HFFc6 (cell line): ENCODE measurements around the gene ADAM15. TPM values are rescaled to one million over a fixed set of nuclear protein-coding genes. Genes with fewer than 3 reads are reported as not detected.

Source experiments
- DNase-seq: peaks from one replicate; pipeline ENCODE4 v3.0.0-alpha.2; 2018
- H3K27ac Mint-ChIP-seq: 2 replicates; pipeline ENCODE4 v1.8.0; 2020; ENCODE audit warnings: mild to moderate bottlenecking, mixed read lengths
- H3K27me3 Mint-ChIP-seq: 2 replicates; pipeline ENCODE4 v1.8.0; 2021; ENCODE audit warnings: mild to moderate bottlenecking, moderate library complexity, mixed read lengths; ENCODE audit not compliant: insufficient read depth
- H3K36me3 Mint-ChIP-seq: 2 replicates; pipeline ENCODE4 v1.8.0; 2021; ENCODE audit warnings: low read depth, mixed read lengths
- H3K4me1 Mint-ChIP-seq: 2 replicates; pipeline ENCODE4 v1.8.0; 2020; ENCODE audit warnings: low read depth, mixed read lengths
- H3K4me3 Mint-ChIP-seq: 2 replicates; pipeline ENCODE4 v1.8.0; 2020; ENCODE audit warnings: mild to moderate bottlenecking, moderate library complexity, mixed read lengths
- H3K9me3 Mint-ChIP-seq: 2 replicates; pipeline ENCODE4 v1.8.0; 2020; ENCODE audit warnings: mild to moderate bottlenecking, mixed read lengths
- CTCF ChIP-seq: fragments of 200-600 bp; sonication (generic); IDR thresholded peaks from 2 replicates; pipeline ENCODE4 v1.5.0; 2021; ENCODE audit warnings: antibody characterized with exemption, mild to moderate bottlenecking
- total RNA-seq, 6 experiments: library from RNA; stranded (reverse); fragmentation: NEBNext Ultra II Directional; extraction: Animal tissue kit (Norgen Biotek cat#: 25700); gene quantifications; 2 replicates in 1 of 6; 3 replicates in 5 of 6; pipeline ENCODE4 v1.2.3, GENCODE V29; 2021

The ADAM15 gene
- total RNA-seq, 6 experiments from 2014 or later, result 51.1 to 66.9 (median 63.7) TPM

- Mint-ChIP-seq H3K36me3 (no peaks in the 10 kb centered on the region), H3K4me1 (no peaks in the 10 kb centered on the region), H3K27ac (no peak overlapping the region), H3K9me3 (no peaks in the 10 kb centered on the region), H3K4me3 (no peak overlapping the region), H3K27me3 (peaks cover 57% of the 10 kb centered on the region)
- no peak for TF ChIP-seq CTCF
- DNase-seq, result no peak
Measured at GRCh38 chr1:155106862-155107261, 55.7 kb downstream of the ADAM15 start.

GRCh38 chr1:155107309-155108264 is 56.5 kb downstream of the ADAM15 start:
- no peak overlapping the region for H3K4me3 Mint-ChIP-seq
- no peak for DNase-seq
- no peaks in the 10 kb centered on the region for H3K36me3 Mint-ChIP-seq
- H3K4me1 Mint-ChIP-seq, result no peaks in the 10 kb centered on the region
- no peak for TF ChIP-seq CTCF
- no peaks in the 10 kb centered on the region for H3K9me3 Mint-ChIP-seq
- peaks cover 57% of the 10 kb centered on the region for H3K27me3 Mint-ChIP-seq
- no peak overlapping the region for H3K27ac Mint-ChIP-seq

GRCh38 chr1:155108296-155108695 is 57.2 kb downstream of the ADAM15 start:
- no peaks in the 10 kb centered on the region for H3K9me3 Mint-ChIP-seq
- no peak overlapping the region for H3K4me3 Mint-ChIP-seq
- TF ChIP-seq CTCF, result no peak
- no peaks in the 10 kb centered on the region for H3K36me3 Mint-ChIP-seq
- no peak overlapping the region for H3K27ac Mint-ChIP-seq
- peaks cover 59% of the 10 kb centered on the region for H3K27me3 Mint-ChIP-seq
- H3K4me1 Mint-ChIP-seq, result no peaks in the 10 kb centered on the region
- DNase-seq, result no peak

- no peak for TF ChIP-seq CTCF
- DNase-seq, result no peak
- Mint-ChIP-seq H3K4me3 (no peak overlapping the region), H3K9me3 (no peaks in the 10 kb centered on the region), H3K27ac (no peak overlapping the region), H3K36me3 (no peaks in the 10 kb centered on the region), H3K4me1 (no peaks in the 10 kb centered on the region), H3K27me3 (peaks cover 50% of the 10 kb centered on the region)
Measured at GRCh38 chr1:155110381-155110780, 59.3 kb downstream of the ADAM15 start.

- Mint-ChIP-seq H3K4me1 (no peaks in the 10 kb centered on the region), H3K9me3 (no peaks in the 10 kb centered on the region)
Measured at GRCh38 chr1:155110826-155111225, 59.7 kb downstream of the ADAM15 start.

More at GRCh38 chr1:155110826-155111225, 59.7 kb downstream of the ADAM15 start:
- DNase-seq, result no peak
- no peak overlapping the region for H3K27ac Mint-ChIP-seq
- no peak for TF ChIP-seq CTCF
- H3K36me3 Mint-ChIP-seq, result no peaks in the 10 kb centered on the region
- peaks cover 45% of the 10 kb centered on the region for H3K27me3 Mint-ChIP-seq
- no peak overlapping the region for H3K4me3 Mint-ChIP-seq

Other genes starting within 250 kb of the ADAM15 start
- gene KCNN3, start 181.0 kb upstream of the ADAM15 start, total RNA-seq, result not detected
- 10 to 100 TPM; 29.1 to 33.4 (median 32.5) TPM for gene PMVK, start 114.6 kb upstream of the ADAM15 start, total RNA-seq
- gene PBXIP1, start 95.2 kb upstream of the ADAM15 start, total RNA-seq, result 10 to 100 TPM; 26.4 to 42.5 (median 28.1) TPM
- 10 to 100 TPM; 19.9 to 23.7 (median 21.3) TPM for gene PYGO2, start 89.5 kb upstream of the ADAM15 start, total RNA-seq
- 100 to 1,000 TPM; 371 to 461 (median 401) TPM for gene SHC1, start 80.6 kb upstream of the ADAM15 start, total RNA-seq
- gene CKS1B, start 76.6 kb upstream of the ADAM15 start, total RNA-seq, result 100 to 1,000 TPM in 3 of 6 experiments, 10 to 100 TPM in 3; 52.7 to 111 (median 98.8) TPM
- gene FLAD1, start 68.0 kb upstream of the ADAM15 start, total RNA-seq, result 10 to 100 TPM; 25.1 to 35.3 (median 29.6) TPM
- under 1 TPM in 1 of 6 experiments, not detected in 5; 0.46 TPM for gene LENEP, start 57.7 kb upstream of the ADAM15 start, total RNA-seq
- 10 to 100 TPM; 31.1 to 37.1 (median 34.1) TPM for gene ZBTB7B, start 48.5 kb upstream of the ADAM15 start, total RNA-seq
- under 1 TPM in 2 of 6 experiments, not detected in 4; 0.08 to 0.14 TPM for gene DCST2, start 17.5 kb upstream of the ADAM15 start, total RNA-seq
- not detected for gene DCST1, start 17.5 kb upstream of the ADAM15 start, total RNA-seq
- gene EFNA4, start 12.4 kb downstream of the ADAM15 start, total RNA-seq, result 1 to 10 TPM; 3.6 to 5.6 (median 4.8) TPM
- under 1 TPM; 0.25 to 0.87 (median 0.55) TPM for gene EFNA3, start 27.5 kb downstream of the ADAM15 start, total RNA-seq
- under 1 TPM in 1 of 6 experiments, not detected in 5; 0.19 TPM for gene EFNA1, start 76.6 kb downstream of the ADAM15 start, total RNA-seq
- gene SLC50A1, start 84.5 kb downstream of the ADAM15 start, total RNA-seq, result 10 to 100 TPM; 23.5 to 36.4 (median 29.5) TPM
- gene DPM3, start 89.2 kb downstream of the ADAM15 start, total RNA-seq, result 100 to 1,000 TPM in 1 of 6 experiments, 10 to 100 TPM in 5; 66.2 to 110 (median 86.2) TPM
- gene KRTCAP2, start 122.0 kb downstream of the ADAM15 start, total RNA-seq, result 100 to 1,000 TPM; 231 to 351 (median 285) TPM
- gene TRIM46, start 122.5 kb downstream of the ADAM15 start, total RNA-seq, result 1 to 10 TPM; 5.1 to 7.1 (median 6.1) TPM
- gene THBS3, start 156.6 kb downstream of the ADAM15 start, total RNA-seq, result 10 to 100 TPM; 13.9 to 20.3 (median 16.9) TPM
- gene MTX1, start 157.4 kb downstream of the ADAM15 start, total RNA-seq, result 10 to 100 TPM; 49.8 to 55.4 (median 51.5) TPM
- gene ENTREP3, start 204.2 kb downstream of the ADAM15 start, total RNA-seq, result 10 to 100 TPM; 53.6 to 81.3 (median 58.8) TPM
- 100 to 1,000 TPM; 125 to 150 (median 135) TPM for gene SCAMP3, start 211.0 kb downstream of the ADAM15 start, total RNA-seq
- 10 to 100 TPM; 24.8 to 32.8 (median 30.0) TPM for gene CLK2, start 222.2 kb downstream of the ADAM15 start, total RNA-seq
- gene HCN3, start 226.1 kb downstream of the ADAM15 start, total RNA-seq, result 1 to 10 TPM; 1.3 to 1.6 (median 1.5) TPM